ENCODE measurements around the gene TXNRD1. TPM values are rescaled to one million over a fixed set of nuclear protein-coding genes. Genes with fewer than 3 reads are reported as not detected.

The TXNRD1 gene
- total RNA-seq, 2 experiments from 2014 or later: 89.0 to 89.5 TPM

- peaks cover 35% of the 10 kb centered on the region for H3K4me1 Mint-ChIP-seq
- DNase-seq (no peak), ATAC-seq (ENCODE audit: low read depth) (no peak)
- H3K4me3 Mint-ChIP-seq: no peak overlapping the region
- H3K27me3 Mint-ChIP-seq: no peaks in the 10 kb centered on the region
- no peaks in the 10 kb centered on the region for H3K9me3 Mint-ChIP-seq
- no peak overlapping the region for H3K27ac Mint-ChIP-seq
- peaks cover 30% of the 10 kb centered on the region for H3K36me3 Mint-ChIP-seq
- POLR2A ChIA-PET: interaction anchor here (1.3 kb wide), 1 partner anchor 10 kb away, joined by 5 read pairs; no protein-coding TSS in a partner anchor
Observed at GRCh38 chr12:104297477-104298113, 82.0 kb downstream of the TXNRD1 start.

GRCh38 chr12:104299842-104300481 is 84.4 kb downstream of the TXNRD1 start:
- H3K27me3 Mint-ChIP-seq: no peaks in the 10 kb centered on the region
- POLR2A ChIA-PET: interaction anchor here (5.1 kb wide), 1 partner anchor 11 kb away, joined by 57 read pairs; no protein-coding TSS in a partner anchor
- ATAC-seq (ENCODE audit: low read depth) (no peak), DNase-seq (no peak)
- H3K4me1 Mint-ChIP-seq: peaks cover 45% of the 10 kb centered on the region
- peaks cover 32% of the 10 kb centered on the region for H3K36me3 Mint-ChIP-seq
- no peak overlapping the region for H3K27ac Mint-ChIP-seq
- no peak overlapping the region for H3K4me3 Mint-ChIP-seq
- no peaks in the 10 kb centered on the region for H3K9me3 Mint-ChIP-seq

- no peaks in the 10 kb centered on the region for H3K27me3 Mint-ChIP-seq
- peaks cover 48% of the 10 kb centered on the region for H3K4me1 Mint-ChIP-seq
- peak within 1 kb of the TSS; percentile 88 for H3K4me3 Mint-ChIP-seq
- peak; percentile 96 for DNase-seq
- peaks cover 19% of the 10 kb centered on the region for H3K36me3 Mint-ChIP-seq
- POLR2A ChIA-PET: interaction anchor here (0.6 to 5.1 kb wide), 7 partner anchors 15 to 804 kb away, joined by 3 to 57 read pairs (median 4); partner anchors contain the start of genes HSP90B1, TXNRD1 and WASHC4
- H3K9me3 Mint-ChIP-seq: no peaks in the 10 kb centered on the region
- peak within 1 kb of the TSS; percentile 96 for H3K27ac Mint-ChIP-seq
- ATAC-seq (ENCODE audit: low read depth): peak; percentile 97
Observed at GRCh38 chr12:104303538-104304151, 88.1 kb downstream of the TXNRD1 start, which contains the start of gene EID3. Gene EID3 (plus strand): TSS chr12:104303739. CDS start chr12:104303935, 196 bp downstream.

DNA sequence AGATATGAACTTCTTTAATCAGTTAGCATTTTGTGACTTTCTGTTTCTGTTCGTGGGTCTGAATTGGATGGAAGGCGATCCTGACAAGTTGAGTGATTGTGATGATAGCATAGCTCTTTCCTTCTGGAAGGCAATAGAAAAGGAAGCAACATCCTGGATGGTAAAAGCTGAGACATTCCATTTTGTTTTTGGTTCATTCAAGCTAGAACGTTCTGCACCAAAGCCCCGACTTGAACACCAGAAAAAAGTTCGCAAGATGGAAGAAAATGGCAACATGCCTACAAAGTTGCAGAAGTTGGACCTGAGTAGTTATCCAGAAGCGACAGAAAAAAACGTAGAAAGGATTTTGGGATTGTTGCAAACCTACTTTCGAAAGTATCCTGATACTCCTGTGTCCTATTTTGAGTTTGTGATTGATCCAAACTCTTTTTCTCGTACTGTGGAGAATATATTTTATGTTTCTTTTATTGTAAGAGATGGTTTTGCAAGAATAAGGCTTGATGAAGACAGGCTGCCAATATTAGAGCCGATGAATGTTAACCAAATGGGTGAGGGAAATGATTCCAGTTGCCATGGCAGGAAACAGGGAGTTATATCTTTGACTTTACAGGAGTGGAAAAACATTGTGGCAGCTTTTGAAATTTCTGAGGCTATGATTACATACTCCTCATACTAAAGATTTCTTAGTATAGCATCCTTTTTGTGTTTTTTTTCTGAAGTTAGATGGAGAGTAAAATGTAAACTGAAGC is 88.9 kb downstream of the TXNRD1 start:
- peaks cover 23% of the 10 kb centered on the region for H3K36me3 Mint-ChIP-seq
- H3K27me3 Mint-ChIP-seq: no peaks in the 10 kb centered on the region
- peak overlapping the region; percentile 88 for H3K4me3 Mint-ChIP-seq
- H3K4me1 Mint-ChIP-seq: peaks cover 51% of the 10 kb centered on the region
- no peaks in the 10 kb centered on the region for H3K9me3 Mint-ChIP-seq
- ATAC-seq (ENCODE audit: low read depth) (no peak), DNase-seq (no peak)
- H3K27ac Mint-ChIP-seq: peak overlapping the region; percentile 96
- POLR2A ChIA-PET: interaction anchor here (1.2 to 5.1 kb wide), 4 partner anchors 16 to 375 kb away, joined by 4 to 57 read pairs (median 6); partner anchors contain the start of genes HSP90B1 and TXNRD1

DNA sequence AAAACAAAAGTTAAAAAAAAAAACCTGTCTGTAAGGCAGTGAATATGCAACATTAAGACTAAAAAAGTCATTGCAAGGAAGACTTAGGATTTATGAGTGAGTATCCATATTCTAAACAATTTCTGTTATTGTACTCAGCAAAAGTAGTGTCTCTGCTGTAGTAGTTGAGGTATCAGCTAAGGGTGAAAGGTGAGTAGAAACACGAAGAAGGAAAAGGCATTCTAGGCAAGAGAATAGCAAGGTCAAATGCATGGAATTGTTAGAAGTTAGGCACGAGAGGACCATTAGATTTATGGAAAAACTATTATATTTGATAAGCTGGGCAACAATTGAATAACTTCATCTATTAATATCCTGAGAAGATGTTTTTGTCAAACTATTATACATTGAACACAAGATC is 89.8 kb downstream of the TXNRD1 start:
- POLR2A ChIA-PET: interaction anchor here (2.4 kb wide), 1 partner anchor 90 kb away, joined by 8 read pairs; the partner anchor contains the start of gene TXNRD1
- ATAC-seq (ENCODE audit: low read depth) (no peak), DNase-seq (no peak)
- Mint-ChIP-seq H3K36me3 (peaks cover 20% of the 10 kb centered on the region), H3K27ac (peak overlapping the region; percentile 49), H3K4me3 (peak overlapping the region; percentile 88), H3K27me3 (no peaks in the 10 kb centered on the region), H3K4me1 (peaks cover 47% of the 10 kb centered on the region), H3K9me3 (no peaks in the 10 kb centered on the region)

DNA sequence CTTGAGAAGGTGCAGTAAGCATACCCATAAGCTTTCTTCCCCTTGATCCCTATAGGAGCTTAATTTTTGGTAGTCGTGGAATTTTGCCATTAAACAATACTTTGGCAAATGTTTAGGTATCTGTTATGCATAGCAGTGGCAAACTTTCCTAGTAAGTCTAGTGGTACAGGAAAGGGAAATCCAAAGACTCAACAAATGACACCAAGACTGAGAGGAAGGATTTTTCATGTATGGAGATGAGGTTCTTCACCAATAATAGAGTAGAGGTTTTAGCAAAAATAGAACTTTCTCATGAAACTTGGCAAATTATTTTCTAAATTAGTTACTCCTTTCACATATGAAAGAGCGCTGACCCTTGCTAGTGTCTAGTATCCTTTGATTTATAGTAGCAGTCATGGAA is 90.8 kb downstream of the TXNRD1 start:
- H3K27ac Mint-ChIP-seq: no peak overlapping the region
- no peaks in the 10 kb centered on the region for H3K27me3 Mint-ChIP-seq
- no peak for DNase-seq
- H3K36me3 Mint-ChIP-seq: peaks cover 23% of the 10 kb centered on the region
- H3K4me1 Mint-ChIP-seq: peaks cover 47% of the 10 kb centered on the region
- POLR2A ChIA-PET: no interaction called here
- H3K9me3 Mint-ChIP-seq: no peaks in the 10 kb centered on the region
- ATAC-seq (ENCODE audit: low read depth): no peak
- H3K4me3 Mint-ChIP-seq: no peak overlapping the region

- Mint-ChIP-seq H3K27ac (no peak overlapping the region), H3K4me3 (no peak overlapping the region), H3K4me1 (peaks cover 41% of the 10 kb centered on the region), H3K36me3 (peaks cover 26% of the 10 kb centered on the region), H3K9me3 (no peaks in the 10 kb centered on the region), H3K27me3 (no peaks in the 10 kb centered on the region)
- no peak for DNase-seq
- no peak for ATAC-seq (ENCODE audit: low read depth)
- POLR2A ChIA-PET: no interaction called here
Observed at GRCh38 chr12:104306943-104307654, 91.5 kb downstream of the TXNRD1 start.

- POLR2A ChIA-PET: interaction anchor here (0.6 kb wide), 1 partner anchor 255 kb away, joined by 3 read pairs; no protein-coding TSS in a partner anchor
- Mint-ChIP-seq H3K36me3 (peaks cover 26% of the 10 kb centered on the region), H3K27ac (no peak overlapping the region), H3K27me3 (no peaks in the 10 kb centered on the region), H3K4me3 (no peak overlapping the region), H3K9me3 (no peaks in the 10 kb centered on the region), H3K4me1 (peaks cover 40% of the 10 kb centered on the region)
- ATAC-seq (ENCODE audit: low read depth) (no peak), DNase-seq (no peak)
Observed at GRCh38 chr12:104307655-104308000, 92.0 kb downstream of the TXNRD1 start.

GRCh38 chr12:104309446-104309993 is 93.9 kb downstream of the TXNRD1 start:
- Mint-ChIP-seq H3K4me1 (peaks cover 29% of the 10 kb centered on the region), H3K27me3 (no peaks in the 10 kb centered on the region), H3K36me3 (peaks cover 25% of the 10 kb centered on the region), H3K4me3 (no peak overlapping the region), H3K27ac (peak overlapping the region; percentile 12), H3K9me3 (no peaks in the 10 kb centered on the region)
- POLR2A ChIA-PET: no interaction called here
- no peak for ATAC-seq (ENCODE audit: low read depth)
- no peak for DNase-seq

- ATAC-seq (ENCODE audit: low read depth) (no peak), DNase-seq (no peak)
- Mint-ChIP-seq H3K4me3 (no peak overlapping the region), H3K36me3 (peaks cover 30% of the 10 kb centered on the region), H3K4me1 (peaks cover 20% of the 10 kb centered on the region), H3K9me3 (no peaks in the 10 kb centered on the region), H3K27me3 (no peaks in the 10 kb centered on the region), H3K27ac (no peak overlapping the region)
- POLR2A ChIA-PET: no interaction called here
Observed at GRCh38 chr12:104310751-104311633, 95.4 kb downstream of the TXNRD1 start.

DNA sequence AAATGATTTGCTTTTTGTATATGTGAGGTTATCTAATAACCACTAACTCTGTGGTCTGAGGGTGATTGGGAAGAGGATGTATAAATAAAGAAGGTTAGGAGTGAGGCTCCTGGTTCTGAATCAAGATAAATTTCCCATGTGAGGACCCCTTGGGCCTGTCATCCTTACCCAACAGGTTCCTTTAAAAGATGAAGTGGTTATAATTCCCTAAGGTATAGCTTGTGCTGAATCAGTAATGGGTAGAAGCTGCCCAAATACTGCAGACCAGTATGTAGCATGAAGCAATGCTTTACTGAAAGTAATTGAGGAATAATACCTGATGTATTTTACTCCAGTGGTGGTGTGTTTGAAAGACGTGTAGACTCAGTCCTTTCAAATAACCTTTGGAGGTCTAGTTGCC is 96.6 kb downstream of the TXNRD1 start:
- Mint-ChIP-seq H3K4me3 (no peak overlapping the region), H3K27me3 (no peaks in the 10 kb centered on the region), H3K27ac (no peak overlapping the region), H3K36me3 (peaks cover 32% of the 10 kb centered on the region), H3K9me3 (no peaks in the 10 kb centered on the region), H3K4me1 (peaks cover 15% of the 10 kb centered on the region)
- ATAC-seq (ENCODE audit: low read depth) (no peak), DNase-seq (no peak)
- POLR2A ChIA-PET: no interaction called here

DNA sequence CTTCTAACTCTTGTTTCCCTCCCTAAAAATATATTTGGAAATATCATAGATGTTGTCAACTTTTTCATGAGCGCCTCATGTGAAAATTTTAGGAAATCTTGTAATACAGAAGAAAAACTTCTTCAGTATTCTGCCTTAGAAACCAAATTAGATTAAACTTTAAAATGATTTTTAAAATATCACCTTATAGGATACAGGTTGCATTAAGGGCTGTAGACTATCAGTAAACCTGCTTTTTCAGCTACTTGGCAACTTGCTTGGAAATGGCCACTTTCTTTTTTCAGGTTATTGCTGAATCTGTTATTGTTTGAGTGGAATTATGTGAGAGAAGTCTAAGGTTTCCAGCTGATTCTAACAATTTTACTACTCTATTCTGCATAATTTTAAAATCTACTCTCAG is 97.1 kb downstream of the TXNRD1 start:
- POLR2A ChIA-PET: interaction anchor here (1.0 kb wide), 1 partner anchor 26 kb away, joined by 3 read pairs; no protein-coding TSS in a partner anchor
- Mint-ChIP-seq H3K4me1 (peaks cover 12% of the 10 kb centered on the region), H3K27ac (no peak overlapping the region), H3K4me3 (no peak overlapping the region), H3K36me3 (peaks cover 32% of the 10 kb centered on the region), H3K9me3 (no peaks in the 10 kb centered on the region), H3K27me3 (no peaks in the 10 kb centered on the region)
- ATAC-seq (ENCODE audit: low read depth) (no peak), DNase-seq (no peak)
